H1 (cell line): ENCODE results near the gene PRC1. TPM values are rescaled to one million over a fixed set of nuclear protein-coding genes. Genes with fewer than 3 reads are reported as not detected.

ENCODE experiments used
- ZNF274 ChIP-seq: IDR thresholded peaks from 2 replicates; pipeline ENCODE4 v1.7.0; 2012; ENCODE audit warnings: low read length, borderline replicate concordance; ENCODE audit errors: extremely low read depth
- polyA plus RNA-seq, 7 experiments: library from polyadenylated mRNA; depleted of rRNA in 3 of 7; stranded (reverse) in 5 of 7; unstranded in 2 of 7; fragments of >200 nt in 5 of 7; fragments of 200-250 nt in 2 of 7; gene quantifications; 1 replicate in 5 of 7; 2 replicates in 1 of 7; 4 replicates in 1 of 7; pipeline versions ENCODE4 v1.2.1 to v1.2.3, GENCODE V29; 2011 to 2013; ENCODE audit warnings: missing spikeins in 2 of 7, mixed read lengths in 2 of 7
- total RNA-seq: library from RNA; stranded (reverse); fragmentation: NEBNext Ultra II Directional; extraction: Animal tissue kit (Norgen Biotek cat#: 25700); gene quantifications from 2 replicates; pipeline ENCODE4 v1.2.1, GENCODE V29; 2021

Gene PRC1
- total and polyA plus RNA-seq, 2 of the 8 experiments (the other 6 are each of a cell fraction or from before 2014, with no cell fraction given) = 90.7 to 181 TPM

- TF ChIP-seq ZNF274 = no peak
These were observed 12.7 kb downstream of the PRC1 start (continued) for GRCh38 chr15:90981681-90982080.
